Epithelial cell of esophagus (primary cell): ENCODE results near the gene LGR6.

Experiments
- DNase-seq: peaks from one replicate; pipeline ENCODE4 v3.0.0; 2010; ENCODE audit warnings: low read depth
- H3K4me3 ChIP-seq: 2 replicates; pipeline ENCODE4 v1.5.1; 2011; ENCODE audit warnings: mild to moderate bottlenecking, low read length, control low read depth
- TF ChIP-seq, protein P1 (sequence below): IDR thresholded peaks from 2 replicates; pipeline ENCODE4 v1.5.1; 2011; ENCODE audit warnings: low read depth, mild to moderate bottlenecking, low read length, control low read depth, inconsistent platforms; ENCODE audit not compliant: insufficient read depth; ENCODE audit errors: missing control alignments

LGR6 gene

DNA sequence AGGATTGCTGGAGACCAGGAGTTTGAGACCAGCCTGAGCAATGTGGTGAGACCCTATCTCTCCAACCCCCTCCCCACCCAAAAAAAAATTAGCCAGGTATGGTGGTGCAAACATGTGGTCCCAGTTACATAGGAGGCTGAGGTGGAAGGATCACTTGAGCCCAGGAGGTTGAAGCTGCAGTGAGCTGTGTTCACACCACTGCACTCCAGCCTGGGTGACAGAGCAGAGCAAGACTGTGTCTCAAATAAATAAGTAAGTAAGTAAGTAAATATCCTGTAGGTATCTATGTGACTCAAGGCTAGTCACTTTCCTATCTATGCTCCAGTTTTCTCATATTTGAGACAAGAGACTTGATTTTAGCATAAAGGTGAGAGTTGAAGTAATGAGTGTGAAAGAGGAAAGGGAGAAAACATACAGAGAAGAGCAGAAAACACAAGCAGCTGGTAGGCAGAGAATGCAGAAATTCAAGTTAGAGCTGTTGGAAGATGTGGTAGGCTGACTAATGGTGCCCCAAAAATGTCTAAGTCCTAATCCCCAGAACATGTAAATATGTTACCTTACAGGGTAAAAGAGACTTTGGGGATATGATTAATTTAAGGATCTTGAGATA lies 162.4 kb downstream of the LGR6 start:
- H3K4me3 ChIP-seq: no peak overlapping the region
- peak; percentile 45 for DNase-seq
- TF ChIP-seq, protein P1, sequence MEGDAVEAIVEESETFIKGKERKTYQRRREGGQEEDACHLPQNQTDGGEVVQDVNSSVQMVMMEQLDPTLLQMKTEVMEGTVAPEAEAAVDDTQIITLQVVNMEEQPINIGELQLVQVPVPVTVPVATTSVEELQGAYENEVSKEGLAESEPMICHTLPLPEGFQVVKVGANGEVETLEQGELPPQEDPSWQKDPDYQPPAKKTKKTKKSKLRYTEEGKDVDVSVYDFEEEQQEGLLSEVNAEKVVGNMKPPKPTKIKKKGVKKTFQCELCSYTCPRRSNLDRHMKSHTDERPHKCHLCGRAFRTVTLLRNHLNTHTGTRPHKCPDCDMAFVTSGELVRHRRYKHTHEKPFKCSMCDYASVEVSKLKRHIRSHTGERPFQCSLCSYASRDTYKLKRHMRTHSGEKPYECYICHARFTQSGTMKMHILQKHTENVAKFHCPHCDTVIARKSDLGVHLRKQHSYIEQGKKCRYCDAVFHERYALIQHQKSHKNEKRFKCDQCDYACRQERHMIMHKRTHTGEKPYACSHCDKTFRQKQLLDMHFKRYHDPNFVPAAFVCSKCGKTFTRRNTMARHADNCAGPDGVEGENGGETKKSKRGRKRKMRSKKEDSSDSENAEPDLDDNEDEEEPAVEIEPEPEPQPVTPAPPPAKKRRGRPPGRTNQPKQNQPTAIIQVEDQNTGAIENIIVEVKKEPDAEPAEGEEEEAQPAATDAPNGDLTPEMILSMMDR: no peak

DNA sequence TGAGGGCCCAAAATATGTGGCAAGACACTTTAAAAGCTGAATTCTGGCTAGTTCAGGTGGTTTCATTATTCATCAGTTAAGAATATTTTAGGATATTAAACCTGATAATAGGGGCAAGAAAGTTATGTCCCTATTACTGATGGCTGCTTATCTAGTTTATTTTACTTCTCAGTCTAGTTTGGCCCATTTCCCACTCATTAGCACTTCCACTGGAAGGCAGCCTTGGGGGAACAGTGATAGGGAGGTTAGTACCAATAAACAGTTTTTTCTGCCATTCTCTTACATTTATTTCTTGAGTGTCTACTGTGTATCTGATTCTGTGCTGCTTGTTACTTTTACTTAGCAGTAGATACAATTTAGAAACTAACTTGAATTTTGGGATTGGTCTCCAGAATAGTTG lies 163.9 kb downstream of the LGR6 start:
- no peak overlapping the region for H3K4me3 ChIP-seq
- TF ChIP-seq, protein P1: no peak

DNA sequence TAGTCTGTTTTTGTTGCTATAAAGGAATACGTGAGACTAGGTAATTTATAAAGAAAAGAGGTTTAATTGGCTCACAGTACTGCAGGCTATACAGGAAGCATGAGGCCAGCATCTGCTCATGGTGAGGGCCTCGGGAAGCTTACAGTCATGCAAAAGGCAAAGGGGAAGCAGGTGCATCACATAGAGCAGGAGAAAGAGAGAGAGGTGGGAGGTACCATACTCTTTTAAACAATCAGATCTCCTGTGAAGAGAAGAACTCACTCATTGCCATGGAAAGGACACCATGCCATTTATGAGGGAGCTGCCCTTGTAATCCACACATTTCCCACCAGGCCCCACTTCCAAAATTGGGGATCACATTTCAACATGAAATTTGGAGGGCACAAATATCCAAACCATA lies 167.6 kb downstream of the LGR6 start:
- TF ChIP-seq, protein P1: no peak
- H3K4me3 ChIP-seq: no peak overlapping the region
- no peak for DNase-seq

More for the DNA sequence above, 163.9 kb downstream of the LGR6 start:
- DNase-seq: no peak

DNA sequence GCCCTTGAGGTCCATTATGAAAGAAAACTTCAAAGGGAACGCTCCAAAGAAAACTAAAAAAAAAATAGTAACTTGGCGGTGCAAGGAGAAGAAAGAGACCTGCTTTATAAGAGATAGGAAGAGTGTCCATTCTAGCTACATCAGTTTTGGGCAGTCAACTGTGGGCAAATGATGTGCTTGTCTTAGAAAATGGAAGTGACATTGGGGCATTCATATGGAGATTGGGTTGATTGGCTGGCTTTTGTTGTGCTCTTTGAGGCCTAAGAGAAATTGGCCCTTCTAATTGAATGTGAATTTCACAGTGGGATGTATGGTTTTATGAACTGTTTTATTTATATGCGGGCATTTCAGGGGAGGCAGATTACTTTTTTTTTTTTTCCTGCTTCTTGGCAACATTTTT lies 168.1 kb downstream of the LGR6 start:
- DNase-seq: no peak
- no peak overlapping the region for H3K4me3 ChIP-seq
- TF ChIP-seq, protein P1: no peak

DNA sequence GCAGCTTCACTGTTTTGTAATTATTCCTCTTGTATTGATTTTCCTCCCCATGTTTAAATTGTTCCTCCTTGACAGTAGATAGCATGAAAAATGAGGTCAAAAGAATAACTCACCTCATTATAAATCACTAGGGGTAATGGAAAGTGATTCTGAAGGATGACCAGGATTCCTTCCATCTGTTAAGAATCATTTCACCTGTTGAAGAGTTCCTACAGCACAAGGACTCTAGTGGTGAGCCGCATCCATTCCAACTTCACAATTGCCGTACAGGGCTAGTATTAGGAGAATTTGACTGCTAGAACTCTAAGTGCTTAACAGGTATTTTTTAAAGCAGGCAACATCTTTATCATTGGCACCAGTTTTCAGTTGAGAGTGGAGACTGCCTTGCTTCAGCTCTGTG lies 168.6 kb downstream of the LGR6 start:
- DNase-seq: no peak
- no peak overlapping the region for H3K4me3 ChIP-seq
- TF ChIP-seq, protein P1: no peak

DNA sequence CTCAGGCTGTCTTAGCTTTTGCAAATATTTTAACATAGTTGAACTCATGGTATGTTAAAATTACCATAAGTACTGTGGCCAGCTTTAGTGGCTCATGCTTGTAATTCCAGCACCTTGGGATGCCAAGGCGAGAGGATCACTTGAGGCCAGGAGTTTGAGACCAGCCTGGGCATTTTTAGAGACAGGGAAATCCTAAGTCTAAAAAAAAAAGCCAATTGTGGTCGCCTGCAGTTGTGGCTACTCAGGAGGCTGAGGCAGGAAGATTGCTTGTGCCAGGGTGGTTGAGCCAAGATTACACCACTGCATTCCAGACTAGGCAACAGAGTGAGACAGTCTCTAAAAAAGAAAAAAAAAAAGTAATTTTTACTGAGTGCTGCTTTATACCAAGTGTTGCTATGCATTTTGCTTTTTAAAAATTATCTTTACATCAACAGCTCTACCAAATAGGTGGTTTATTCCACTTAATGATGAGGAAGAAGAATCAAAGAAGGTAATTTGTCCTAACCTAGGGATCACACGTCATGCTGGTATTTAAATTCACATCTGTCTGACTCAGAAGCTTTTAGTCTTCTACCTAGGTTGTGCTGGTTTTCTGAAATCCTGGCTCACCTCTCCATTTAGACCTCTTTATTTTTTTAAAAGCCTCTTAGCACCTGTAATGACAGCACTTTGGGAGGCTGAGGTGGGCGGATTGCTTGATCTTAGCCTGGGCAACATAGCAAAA lies 171.7 kb downstream of the LGR6 start:
- H3K4me3 ChIP-seq: no peak overlapping the region
- TF ChIP-seq, protein P1: no peak
- peak; percentile 29 for DNase-seq

DNA sequence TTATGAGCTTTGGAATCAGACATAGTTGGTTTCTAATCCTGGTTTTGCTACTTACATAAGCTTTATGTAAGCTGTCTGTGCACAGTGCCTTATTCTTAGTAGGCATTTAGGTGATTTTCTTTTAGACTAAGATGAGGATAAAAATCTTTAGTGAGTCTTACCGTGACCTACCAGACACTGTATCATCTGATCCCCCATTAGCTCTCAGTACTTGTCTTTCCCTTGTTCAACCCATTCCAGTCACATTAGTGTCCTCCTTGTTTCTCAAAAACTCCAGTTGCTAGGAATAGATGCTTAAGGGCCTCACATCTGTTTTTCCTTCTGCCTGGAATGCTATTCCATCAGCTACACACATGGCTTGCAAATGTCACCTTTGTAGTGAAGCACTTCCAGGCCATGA lies 173.7 kb downstream of the LGR6 start:
- no peak overlapping the region for H3K4me3 ChIP-seq
- DNase-seq: no peak
- TF ChIP-seq, protein P1: no peak
